ENCODE data around the gene CLIC4. TPM values are rescaled to one million over a fixed set of nuclear protein-coding genes. Genes with fewer than 3 reads are reported as not detected.

CLIC4 gene
- total and polyA plus RNA-seq, 9 of the 15 experiments (the other 6 are each of a cell fraction or from before 2014, with no cell fraction given): 16.0 to 67.5 (median 38.4) TPM

DNA sequence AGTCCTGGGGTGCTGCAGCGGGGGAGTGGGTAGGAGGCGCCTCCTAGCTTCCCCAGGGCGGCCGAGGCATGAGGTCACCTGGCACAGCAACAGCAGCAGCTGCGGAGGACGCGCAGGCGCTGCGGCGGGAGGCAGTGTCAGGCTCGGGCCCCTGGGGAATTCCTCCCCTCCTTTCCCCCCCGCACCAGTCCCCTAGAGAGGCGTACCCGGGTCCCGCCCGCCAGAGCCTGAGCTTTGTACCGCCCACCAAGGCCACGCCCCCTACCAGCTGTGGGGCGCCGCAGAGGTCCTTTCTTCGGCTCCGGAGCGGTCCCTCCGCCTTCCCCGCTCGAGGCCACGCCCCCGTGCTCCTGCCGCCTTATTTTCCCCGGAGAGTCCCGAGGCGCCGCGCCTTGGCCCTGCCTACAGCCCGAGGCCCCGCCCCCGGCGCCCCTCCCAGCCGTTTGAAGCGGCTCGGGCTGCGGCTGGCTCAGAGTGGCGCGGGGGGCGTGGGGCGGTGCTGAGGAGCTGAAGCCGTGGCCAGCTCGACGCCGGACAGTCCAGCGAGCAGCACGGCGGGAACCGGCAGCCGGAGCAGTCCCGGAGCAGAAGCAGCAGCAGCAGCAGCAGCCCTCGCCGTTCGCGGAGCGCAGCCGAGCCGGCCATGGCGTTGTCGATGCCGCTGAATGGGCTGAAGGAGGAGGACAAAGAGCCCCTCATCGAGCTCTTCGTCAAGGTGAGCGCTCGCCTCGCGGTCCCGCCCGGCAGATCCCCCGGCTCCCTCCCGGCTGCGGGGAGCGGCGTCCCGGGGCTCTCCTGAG is at the start of gene CLIC4 (continued):
- TF ChIP-seq DMBX1 (CRISPR knock-in tag; IDR thresholded peaks at IDR 0.05; ENCODE audit: borderline replicate concordance): 0 out of 2 replicates have a peak, but pooled peaks have one; percentile 15
- no peak for TF ChIP-seq NR1H2 (CRISPR knock-in tag; IDR thresholded peaks at IDR 0.05)
- no peak for TF ChIP-seq ZNF707 (CRISPR knock-in tag; conservative IDR thresholded peaks at IDR 0.05)
- no peak for TF ChIP-seq ZNF140 (CRISPR knock-in tag; IDR thresholded peaks at IDR 0.05)
- TF ChIP-seq, protein P1, sequence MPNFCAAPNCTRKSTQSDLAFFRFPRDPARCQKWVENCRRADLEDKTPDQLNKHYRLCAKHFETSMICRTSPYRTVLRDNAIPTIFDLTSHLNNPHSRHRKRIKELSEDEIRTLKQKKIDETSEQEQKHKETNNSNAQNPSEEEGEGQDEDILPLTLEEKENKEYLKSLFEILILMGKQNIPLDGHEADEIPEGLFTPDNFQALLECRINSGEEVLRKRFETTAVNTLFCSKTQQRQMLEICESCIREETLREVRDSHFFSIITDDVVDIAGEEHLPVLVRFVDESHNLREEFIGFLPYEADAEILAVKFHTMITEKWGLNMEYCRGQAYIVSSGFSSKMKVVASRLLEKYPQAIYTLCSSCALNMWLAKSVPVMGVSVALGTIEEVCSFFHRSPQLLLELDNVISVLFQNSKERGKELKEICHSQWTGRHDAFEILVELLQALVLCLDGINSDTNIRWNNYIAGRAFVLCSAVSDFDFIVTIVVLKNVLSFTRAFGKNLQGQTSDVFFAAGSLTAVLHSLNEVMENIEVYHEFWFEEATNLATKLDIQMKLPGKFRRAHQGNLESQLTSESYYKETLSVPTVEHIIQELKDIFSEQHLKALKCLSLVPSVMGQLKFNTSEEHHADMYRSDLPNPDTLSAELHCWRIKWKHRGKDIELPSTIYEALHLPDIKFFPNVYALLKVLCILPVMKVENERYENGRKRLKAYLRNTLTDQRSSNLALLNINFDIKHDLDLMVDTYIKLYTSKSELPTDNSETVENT (CRISPR knock-in tag; IDR thresholded peaks at IDR 0.05): peak; percentile 94
- no peak for TF ChIP-seq FOXA1 (IDR thresholded peaks at IDR 0.05; ENCODE audit: borderline replicate concordance)
- peak; percentile 66; the same call in 1 of the 2 replicates for TF ChIP-seq ZBTB1 (CRISPR knock-in tag; IDR thresholded peaks at IDR 0.05; ENCODE audit: borderline replicate concordance, low read depth)
- no peak for TF ChIP-seq ZNF124 (CRISPR knock-in tag; IDR thresholded peaks at IDR 0.05)
- TF ChIP-seq ZNF583 (CRISPR knock-in tag; IDR thresholded peaks at IDR 0.05): peak; percentile 77
- TF ChIP-seq ZSCAN32 (CRISPR knock-in tag; IDR thresholded peaks at IDR 0.05): no peak
- TF ChIP-seq PTTG1 (tag; IDR thresholded peaks at IDR 0.05; ENCODE audit: low read depth): no peak
- TF ChIP-seq POLR3G (IDR thresholded peaks at IDR 0.05; ENCODE audit: extremely low read depth, insufficient read length, insufficient replicate concordance): no peak
- TF ChIP-seq, protein P2, sequence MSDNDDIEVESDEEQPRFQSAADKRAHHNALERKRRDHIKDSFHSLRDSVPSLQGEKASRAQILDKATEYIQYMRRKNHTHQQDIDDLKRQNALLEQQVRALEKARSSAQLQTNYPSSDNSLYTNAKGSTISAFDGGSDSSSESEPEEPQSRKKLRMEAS (CRISPR knock-in tag; IDR thresholded peaks at IDR 0.05): peak; percentile 82
- no peak for TF ChIP-seq ATF1 (CRISPR knock-in tag; IDR thresholded peaks at IDR 0.05)
- peak; percentile 78 for TF ChIP-seq ATF1 (tag; IDR thresholded peaks at IDR 0.05)
- no peak for TF ChIP-seq ZNF507 (tag; conservative IDR thresholded peaks at IDR 0.05)
- TF ChIP-seq ZNF445 (CRISPR knock-in tag; IDR thresholded peaks at IDR 0.05; ENCODE audit: low read depth): no peak
- TF ChIP-seq FOXP1 (CRISPR knock-in tag; IDR thresholded peaks at IDR 0.05): no peak; the same call in 1 of the 2 replicates
- TF ChIP-seq HDAC2 (IDR thresholded peaks at IDR 0.05): 0 out of 2 replicates have a peak, but pooled peaks have one; percentile 52
- peak; percentile 55; the same call in 1 of the 2 replicates for TF ChIP-seq ZFP91 (CRISPR knock-in tag; IDR thresholded peaks at IDR 0.05)
- no peak for TF ChIP-seq CEBPG (CRISPR knock-in tag; IDR thresholded peaks at IDR 0.05)
- no peak for TF ChIP-seq CEBPG (tag; conservative IDR thresholded peaks at IDR 0.05 in 1 of 2, IDR thresholded peaks at IDR 0.05 in 1 of 2)
- no peak for TF ChIP-seq ZSCAN29 (IDR thresholded peaks at IDR 0.05)
- TF ChIP-seq, protein P3, sequence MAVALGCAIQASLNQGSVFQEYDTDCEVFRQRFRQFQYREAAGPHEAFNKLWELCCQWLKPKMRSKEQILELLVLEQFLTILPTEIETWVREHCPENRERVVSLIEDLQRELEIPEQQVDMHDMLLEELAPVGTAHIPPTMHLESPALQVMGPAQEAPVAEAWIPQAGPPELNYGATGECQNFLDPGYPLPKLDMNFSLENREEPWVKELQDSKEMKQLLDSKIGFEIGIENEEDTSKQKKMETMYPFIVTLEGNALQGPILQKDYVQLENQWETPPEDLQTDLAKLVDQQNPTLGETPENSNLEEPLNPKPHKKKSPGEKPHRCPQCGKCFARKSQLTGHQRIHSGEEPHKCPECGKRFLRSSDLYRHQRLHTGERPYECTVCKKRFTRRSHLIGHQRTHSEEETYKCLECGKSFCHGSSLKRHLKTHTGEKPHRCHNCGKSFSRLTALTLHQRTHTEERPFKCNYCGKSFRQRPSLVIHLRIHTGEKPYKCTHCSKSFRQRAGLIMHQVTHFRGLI (CRISPR knock-in tag; IDR thresholded peaks at IDR 0.05): no peak
- no peak for TF ChIP-seq ETV5 (CRISPR knock-in tag; IDR thresholded peaks at IDR 0.05; ENCODE audit: low read depth)

All from K562 (cell line).